Osteocyte (in vitro differentiated cells): ENCODE results near the gene ASB5. TPM values are rescaled to one million over a fixed set of nuclear protein-coding genes. Genes with fewer than 3 reads are reported as not detected.

ENCODE experiments used
- DNase-seq: peaks from one replicate; pipeline ENCODE4 v3.0.0; 2021; ENCODE audit warnings: mixed read lengths; ENCODE audit not compliant: unreplicated experiment; ENCODE audit errors: extremely low spot score
- H3K27ac Mint-ChIP-seq: one replicate; pipeline ENCODE4 v1.8.0; 2021; ENCODE audit warnings: mild to moderate bottlenecking, mixed read lengths; ENCODE audit not compliant: unreplicated experiment
- H3K27me3 Mint-ChIP-seq: one replicate; pipeline ENCODE4 v1.8.0; 2021; ENCODE audit warnings: mixed read lengths; ENCODE audit not compliant: unreplicated experiment
- H3K36me3 Mint-ChIP-seq: one replicate; pipeline ENCODE4 v1.8.0; 2021; ENCODE audit warnings: mixed read lengths; ENCODE audit not compliant: unreplicated experiment
- H3K4me1 Mint-ChIP-seq: one replicate; pipeline ENCODE4 v1.8.0; 2021; ENCODE audit warnings: mixed read lengths; ENCODE audit not compliant: unreplicated experiment
- H3K4me3 Mint-ChIP-seq: one replicate; pipeline ENCODE4 v1.8.0; 2021; ENCODE audit warnings: mild to moderate bottlenecking, moderate library complexity, mixed read lengths; ENCODE audit not compliant: unreplicated experiment
- H3K9me3 Mint-ChIP-seq: one replicate; pipeline ENCODE4 v1.8.0; 2021; ENCODE audit warnings: mixed read lengths; ENCODE audit not compliant: unreplicated experiment
- CTCF ChIP-seq: fragments of 200-600 bp; sonication (generic); IDR thresholded peaks from 2 replicates; pipeline ENCODE4 v1.5.0; 2021; ENCODE audit warnings: antibody characterized with exemption, mild to moderate bottlenecking, moderate library complexity
- total RNA-seq: library from RNA; stranded (reverse); gene quantifications from 2 replicates; pipeline ENCODE4 v1.2.1, GENCODE V29; 2021

The ASB5 gene
- total RNA-seq, 1 donor from 2014 or later, result 0.32 TPM

- H3K27me3 Mint-ChIP-seq, result no peaks in the 10 kb centered on the region
- no peaks in the 10 kb centered on the region for H3K36me3 Mint-ChIP-seq
- H3K9me3 Mint-ChIP-seq, result no peaks in the 10 kb centered on the region
- H3K4me3 Mint-ChIP-seq, result no peak overlapping the region
- no peak for DNase-seq
- H3K27ac Mint-ChIP-seq, result no peak overlapping the region
- no peaks in the 10 kb centered on the region for H3K4me1 Mint-ChIP-seq
- TF ChIP-seq CTCF, result no peak
These were observed 22.7 kb upstream of the ASB5 start for GRCh38 chr4:176291748-176292147.

DNA sequence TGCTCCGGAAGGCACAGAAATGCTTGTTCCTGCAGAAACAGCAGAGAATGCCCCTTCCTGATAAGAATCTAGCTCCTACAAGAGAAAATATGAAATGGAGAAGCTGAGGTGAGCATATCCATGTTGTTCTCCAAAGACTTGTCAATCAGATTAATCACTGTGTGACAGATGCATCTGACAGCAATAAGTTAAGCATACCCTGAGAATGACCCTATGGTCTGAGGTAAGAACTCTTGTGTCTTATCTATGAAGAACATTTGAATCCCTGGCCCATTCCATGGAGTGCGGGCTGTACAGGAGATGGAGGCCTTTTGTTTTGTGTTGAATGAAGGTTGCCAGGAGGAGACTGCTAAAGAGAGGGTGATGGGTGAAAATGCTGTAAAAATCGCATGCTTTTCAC lies 21.5 kb upstream of the ASB5 start:
- Mint-ChIP-seq H3K27me3 (no peaks in the 10 kb centered on the region), H3K27ac (no peak overlapping the region), H3K36me3 (no peaks in the 10 kb centered on the region), H3K4me1 (no peaks in the 10 kb centered on the region), H3K9me3 (no peaks in the 10 kb centered on the region), H3K4me3 (no peak overlapping the region)
- TF ChIP-seq CTCF, result no peak
- DNase-seq, result no peak

- Mint-ChIP-seq H3K4me1 (no peaks in the 10 kb centered on the region), H3K27ac (no peak overlapping the region), H3K4me3 (no peak overlapping the region), H3K9me3 (no peaks in the 10 kb centered on the region), H3K27me3 (no peaks in the 10 kb centered on the region), H3K36me3 (no peaks in the 10 kb centered on the region)
- DNase-seq, result no peak
- no peak for TF ChIP-seq CTCF
These were observed 20.5 kb upstream of the ASB5 start for GRCh38 chr4:176289561-176289960.

DNA sequence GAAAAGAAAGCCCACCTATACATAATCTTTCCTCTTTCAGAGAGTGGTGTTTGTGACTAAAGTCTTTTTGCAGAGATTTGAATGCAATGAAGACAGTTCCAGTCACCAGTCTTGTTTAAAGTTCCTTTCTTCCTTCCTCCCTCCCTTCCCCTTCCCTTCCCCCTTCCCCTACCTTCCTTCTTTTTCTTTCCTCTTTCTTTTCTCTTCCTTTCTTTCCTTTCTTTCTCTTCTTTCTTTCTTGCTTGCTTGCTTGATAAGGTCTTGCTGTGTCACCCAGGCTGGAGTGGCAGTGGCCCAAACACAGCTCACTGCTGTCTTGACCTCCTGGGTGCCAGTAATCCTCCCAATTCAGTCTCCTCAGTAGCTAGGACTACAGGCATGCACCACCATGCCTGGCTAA lies 19.0 kb upstream of the ASB5 start:
- no peak overlapping the region for H3K27ac Mint-ChIP-seq
- no peak for DNase-seq
- no peaks in the 10 kb centered on the region for H3K36me3 Mint-ChIP-seq
- no peaks in the 10 kb centered on the region for H3K9me3 Mint-ChIP-seq
- no peak overlapping the region for H3K4me3 Mint-ChIP-seq
- H3K4me1 Mint-ChIP-seq, result no peaks in the 10 kb centered on the region
- no peak for TF ChIP-seq CTCF
- no peaks in the 10 kb centered on the region for H3K27me3 Mint-ChIP-seq

GRCh38 chr4:176287546-176287945 lies 18.5 kb upstream of the ASB5 start:
- TF ChIP-seq CTCF, result no peak
- no peaks in the 10 kb centered on the region for H3K4me1 Mint-ChIP-seq
- H3K36me3 Mint-ChIP-seq, result no peaks in the 10 kb centered on the region
- H3K9me3 Mint-ChIP-seq, result no peaks in the 10 kb centered on the region
- no peaks in the 10 kb centered on the region for H3K27me3 Mint-ChIP-seq
- no peak overlapping the region for H3K4me3 Mint-ChIP-seq
- H3K27ac Mint-ChIP-seq, result no peak overlapping the region
- no peak for DNase-seq
